Adrenal gland (tissue), 12 donors: ENCODE data around the gene LARGE1. TPM values are rescaled to one million over a fixed set of nuclear protein-coding genes. Genes with fewer than 3 reads are reported as not detected.

Source experiments
- DNase-seq, 7 donors: peaks; one replicate each; pipeline ENCODE4 v3.0.0-alpha.2; 2019 to 2020
- H3K27ac ChIP-seq, 5 donors: fragments of 200-600 bp; sonication (generic) in 4 of 5; 1 replicate in 3 of 5; 2 replicates in 2 of 5; pipeline versions ENCODE4 v1.5.1 to v1.8.0; 2016 to 2020; ENCODE audit warnings: mild to moderate bottlenecking in 1 of 5
- H3K27me3 ChIP-seq: fragments of 200-600 bp; 2 replicates; pipeline ENCODE4 v1.8.0; 2021
- H3K36me3 ChIP-seq, 2 donors: fragments of 200-600 bp; replicated peaks in 1 of 2; 1 replicate in 1 of 2; 2 replicates in 1 of 2; pipeline versions ENCODE4 v1.5.1 to v1.8.0; 2018 to 2022
- H3K4me1 ChIP-seq, 2 donors: fragments of 200-600 bp; replicated peaks in 1 of 2; 1 replicate in 1 of 2; 2 replicates in 1 of 2; pipeline versions ENCODE4 v1.5.1 to v1.8.0; 2018 to 2021
- H3K4me3 ChIP-seq, 4 donors: fragments of 200-600 bp; sonication (generic) in 3 of 4; one replicate each; pipeline ENCODE4 v1.5.1; 2016 to 2018
- H3K9me3 ChIP-seq, 3 donors: fragments of 200-600 bp; sonication (generic) in 1 of 3; replicated peaks in 1 of 3; 1 replicate in 2 of 3; 2 replicates in 1 of 3; pipeline versions ENCODE4 v1.5.1 to v1.8.0; 2016 to 2021
- CTCF ChIP-seq, 6 experiments: fragments of 450-650 bp in 4 of 6; fragments of 200-600 bp in 2 of 6; sonication (generic) in 1 of 6; IDR thresholded peaks; 1 replicate in 5 of 6; 2 replicates in 1 of 6; pipeline versions ENCODE4 v1.5.1 to v1.8.0; 2016 to 2021; ENCODE audit warnings: antibody characterized with exemption in 6 of 6, mild to moderate bottlenecking in 2 of 6, moderate library complexity in 1 of 6
- POLR2A ChIP-seq, 2 donors: fragments of 450-650 bp; IDR thresholded peaks; one replicate each; pipeline ENCODE4 v1.6.1; 2017; ENCODE audit warnings: antibody characterized with exemption in 2 of 2, mild to moderate bottlenecking in 2 of 2, moderate library complexity in 1 of 2
- WGBS, 4 donors: extraction: QIAGEN DNeasy Blood & Tissue Kit in 2 of 4; methylation state at CpG; one replicate each; pipeline versions ENCODE4 v1.1.5 to v1.1.7; 2013 to 2017; 5-methylcytosine and 5-hydroxymethylcytosine counted together
- intact Hi-C, 2 donors: fragments of 100-400 bp; cut with DNase I; formaldehyde crosslinking; loops; one replicate each; pipeline versions ENCODE4 v1.14.1 to v1.15.0; 2022 to 2023
- polyA plus RNA-seq, 3 donors: library from polyadenylated mRNA; stranded (reverse); fragments of 200-250 nt in 2 of 3; fragments of 350-450 nt in 1 of 3; fragmentation: Illumina TruSeq in 1 of 3; extraction: RNeasy Lipid Tissue Mini Kit (QIAGEN cat#74804) in 1 of 3; gene quantifications; one replicate each; pipeline ENCODE4 v1.2.3, GENCODE V29; 2013 to 2014
- total RNA-seq, 9 donors: library from RNA; depleted of rRNA in 4 of 9; stranded (reverse); fragments of >200 nt in 4 of 9; fragments of 120-200 nt in 1 of 9; fragmentation: NEBNext Ultra II Directional in 1 of 9; extraction: Animal tissue kit (Norgen Biotek cat#: 25700) in 1 of 9; gene quantifications; one replicate each; pipeline versions ENCODE4 v1.1.0 to v1.2.4, GENCODE V29; 2013 to 2023
- donor health status: healthy with polysubstance abuse.
- donor health status: Bipolar disorder and iron deficiency.
- donor health status: DM: yes; HTN: yes; CAD: no.
- donor health status: DM: no; HTN: no; CAD: no.
- donor health status: DM: no; HTN: no; CAD: no.
- donor health status: DM: yes; HTN: yes; CAD: no.

The LARGE1 gene
- total and polyA plus RNA-seq, 12 donors = 3.4 to 67.6 (median 30.6) TPM

DNA sequence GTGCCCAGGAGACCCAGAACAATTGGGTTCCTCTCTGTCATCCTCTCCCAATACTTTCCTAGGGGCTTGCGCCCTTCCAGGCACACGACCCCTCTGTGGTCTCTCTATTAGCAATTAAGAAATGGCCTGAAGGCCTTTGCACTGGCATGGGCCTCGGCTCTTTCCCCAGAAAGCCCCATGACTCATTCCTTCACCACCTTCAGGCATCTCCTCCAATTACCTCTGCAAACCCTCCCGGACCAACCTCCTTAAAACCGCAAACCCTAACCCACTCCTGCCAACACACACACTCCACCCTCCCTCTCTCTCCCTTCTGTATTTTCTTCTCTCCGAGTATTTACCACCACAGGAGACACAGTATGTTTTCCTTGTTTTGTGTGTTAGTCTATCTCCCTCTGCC, 36.7 kb downstream of the LARGE1 start:
- Histone ChIP-seq H3K4me3 (no peak overlapping the region), H3K4me1 (peaks cover 0 to 8% of the 10 kb centered on the region in 2 donors), H3K27me3 (no peaks in the 10 kb centered on the region), H3K27ac (no peak overlapping the region), H3K36me3 (no peaks in the 10 kb centered on the region), H3K9me3 (no peaks in the 10 kb centered on the region)
- no peak for DNase-seq
- TF ChIP-seq POLR2A (IDR thresholded peaks at IDR 0.05) (no peak), CTCF (IDR thresholded peaks at IDR 0.05) (no peak)
- WGBS, 4 donors = 77 to 88% (median 83%) methylated on average over 6 of the region's 6 CpGs
- intact Hi-C loops = no loop called here

DNA sequence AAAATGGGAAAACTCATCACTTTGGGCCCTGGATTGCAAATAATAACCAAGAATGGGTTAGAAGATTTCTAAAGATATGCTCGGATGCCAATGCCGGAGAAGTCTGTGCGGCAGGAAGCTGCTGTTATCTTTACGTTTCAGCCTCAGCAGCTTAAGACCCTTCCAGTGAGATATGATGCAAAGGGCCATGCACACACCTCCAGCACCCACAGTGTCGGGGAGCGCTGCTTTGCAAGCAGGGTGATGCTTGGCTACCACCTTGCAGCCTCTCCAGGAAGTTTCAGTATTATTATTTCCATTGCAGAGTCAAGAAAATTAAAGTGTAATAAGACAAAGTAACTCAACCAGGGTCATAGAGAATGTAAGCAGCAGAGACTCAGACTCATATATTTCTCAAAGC, 37.3 kb downstream of the LARGE1 start:
- intact Hi-C loops = no loop called here
- H3K36me3 ChIP-seq = no peaks in the 10 kb centered on the region
- DNase-seq = no peak
- H3K27me3 ChIP-seq = no peaks in the 10 kb centered on the region
- H3K27ac ChIP-seq = no peak overlapping the region
- TF ChIP-seq CTCF (IDR thresholded peaks at IDR 0.05) = no peak
- TF ChIP-seq POLR2A (IDR thresholded peaks at IDR 0.05) = no peak
- peaks cover 0 to 8% of the 10 kb centered on the region in 2 donors for H3K4me1 ChIP-seq
- no peak overlapping the region for H3K4me3 ChIP-seq
- 87 to 92% (median 89%) methylated on average over 6 of the region's 6 CpGs for WGBS, 4 donors
- no peaks in the 10 kb centered on the region for H3K9me3 ChIP-seq

DNA sequence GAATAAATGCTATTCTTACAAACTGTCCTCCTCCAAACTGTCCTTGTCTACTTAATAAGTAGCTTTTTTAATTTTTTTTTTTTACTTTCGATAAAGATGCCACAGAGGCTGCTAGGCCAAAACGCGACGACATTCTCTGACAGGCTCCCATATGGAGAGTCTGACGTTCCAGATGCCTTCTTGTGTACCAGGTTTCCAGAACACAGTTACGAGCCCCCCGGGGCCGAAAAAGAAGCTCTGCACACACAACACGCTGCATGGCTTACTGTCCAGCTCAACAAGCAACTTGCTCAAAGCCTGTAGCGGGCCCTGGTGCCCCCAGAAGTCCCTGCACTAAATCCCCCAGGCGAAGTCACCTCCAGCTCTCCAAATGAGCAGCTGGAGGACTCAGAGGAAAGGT, 39.3 kb downstream of the LARGE1 start:
- no peak overlapping the region for H3K27ac ChIP-seq
- intact Hi-C loops = no loop called here
- no peaks in the 10 kb centered on the region for H3K27me3 ChIP-seq
- no peaks in the 10 kb centered on the region for H3K36me3 ChIP-seq
- TF ChIP-seq CTCF (IDR thresholded peaks at IDR 0.05) = no peak
- TF ChIP-seq POLR2A (IDR thresholded peaks at IDR 0.05) = no peak
- DNase-seq = no peak
- H3K4me1 ChIP-seq = peaks cover 0 to 8% of the 10 kb centered on the region in 2 donors
- H3K4me3 ChIP-seq = no peak overlapping the region
- 88 to 92% (median 90%) methylated on average over 11 of the region's 11 CpGs for WGBS, 4 donors
- no peaks in the 10 kb centered on the region for H3K9me3 ChIP-seq

DNA sequence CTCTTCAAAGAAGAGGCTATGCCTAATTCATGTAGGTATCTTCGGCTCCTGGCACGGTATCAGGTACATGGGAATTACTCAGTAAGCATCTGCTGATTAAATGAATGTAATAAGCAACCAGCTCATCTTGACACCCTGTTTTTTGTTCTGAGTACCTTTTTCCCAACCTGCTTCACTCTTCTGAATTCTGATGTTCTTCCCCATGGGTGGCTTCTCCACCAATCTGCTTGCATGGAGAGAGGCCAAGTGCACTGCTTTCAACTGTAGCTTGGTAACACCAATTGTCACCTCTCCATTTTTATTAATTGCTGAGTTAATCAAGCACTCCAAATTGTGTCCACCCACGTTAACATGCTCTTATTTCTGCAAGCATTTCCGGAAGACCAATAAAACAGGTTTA, 40.5 kb downstream of the LARGE1 start:
- no peak for DNase-seq
- intact Hi-C loops = no loop called here
- 91 to 96% (median 94%) methylated on average over 4 of the region's 4 CpGs for WGBS, 4 donors

More for the DNA sequence above, 40.5 kb downstream of the LARGE1 start:
- Histone ChIP-seq H3K27me3 (no peaks in the 10 kb centered on the region), H3K4me1 (peaks cover 0 to 8% of the 10 kb centered on the region in 2 donors), H3K9me3 (no peaks in the 10 kb centered on the region), H3K36me3 (no peaks in the 10 kb centered on the region), H3K4me3 (no peak overlapping the region), H3K27ac (no peak overlapping the region)
- TF ChIP-seq POLR2A (IDR thresholded peaks at IDR 0.05) (no peak), CTCF (IDR thresholded peaks at IDR 0.05) (no peak)
